GM18909 (cell line): ENCODE data around the gene FAM13A.

Experiments
- ATAC-seq: cut with Tn5 transposase; IDR thresholded peaks from one replicate; pipeline ENCODE4 v1.9.1; 2021; ENCODE audit warnings: mild to moderate bottlenecking; ENCODE audit not compliant: unreplicated experiment, poor library complexity

Gene FAM13A

GRCh38 chr4:88796545-88796944 lies 260.4 kb downstream of the FAM13A start:
- ATAC-seq, result no peak

- ATAC-seq, result no peak
Measured at GRCh38 chr4:88794952-88795351, 262.0 kb downstream of the FAM13A start.

- no peak for ATAC-seq
Measured at GRCh38 chr4:88794087-88794690, 262.8 kb downstream of the FAM13A start.

DNA sequence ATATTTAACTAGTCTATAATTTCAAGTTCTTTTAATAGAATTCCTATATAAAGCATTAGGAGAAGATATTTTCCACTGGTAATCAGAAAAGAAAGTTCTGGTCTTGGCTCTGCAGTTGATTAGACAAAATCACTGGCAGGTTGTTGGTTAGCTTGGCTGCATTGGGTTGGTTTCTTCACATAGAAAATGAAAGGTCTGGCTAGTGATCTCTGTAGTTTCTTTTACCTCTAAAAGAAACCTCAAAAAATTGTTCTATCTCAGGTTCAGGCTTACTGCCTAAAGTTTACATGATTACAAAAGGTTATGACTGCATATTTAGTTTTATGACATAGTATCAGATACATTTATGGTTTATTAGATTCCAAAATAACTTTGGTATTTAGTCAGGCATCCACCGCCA lies 263.5 kb downstream of the FAM13A start:
- peak; percentile 71 for ATAC-seq

DNA sequence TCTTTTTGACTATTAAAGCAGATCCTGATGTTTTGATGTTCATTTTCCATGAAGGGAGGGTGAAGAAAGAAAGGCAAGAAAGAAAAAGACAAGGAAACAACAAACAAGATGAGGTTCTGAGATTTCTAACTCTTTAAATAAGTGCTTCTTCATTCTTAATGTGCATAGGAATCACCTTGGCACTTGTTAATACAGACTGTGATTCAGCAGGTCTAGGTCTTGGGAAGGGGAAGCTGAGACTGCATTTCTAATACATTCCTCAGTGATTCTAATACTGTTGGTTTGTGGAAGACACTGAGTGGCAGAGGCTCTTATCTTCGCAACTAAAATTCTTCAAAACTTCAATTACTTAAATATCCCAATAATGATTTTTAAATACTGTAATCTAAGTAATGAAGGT lies 264.2 kb downstream of the FAM13A start:
- ATAC-seq, result no peak

DNA sequence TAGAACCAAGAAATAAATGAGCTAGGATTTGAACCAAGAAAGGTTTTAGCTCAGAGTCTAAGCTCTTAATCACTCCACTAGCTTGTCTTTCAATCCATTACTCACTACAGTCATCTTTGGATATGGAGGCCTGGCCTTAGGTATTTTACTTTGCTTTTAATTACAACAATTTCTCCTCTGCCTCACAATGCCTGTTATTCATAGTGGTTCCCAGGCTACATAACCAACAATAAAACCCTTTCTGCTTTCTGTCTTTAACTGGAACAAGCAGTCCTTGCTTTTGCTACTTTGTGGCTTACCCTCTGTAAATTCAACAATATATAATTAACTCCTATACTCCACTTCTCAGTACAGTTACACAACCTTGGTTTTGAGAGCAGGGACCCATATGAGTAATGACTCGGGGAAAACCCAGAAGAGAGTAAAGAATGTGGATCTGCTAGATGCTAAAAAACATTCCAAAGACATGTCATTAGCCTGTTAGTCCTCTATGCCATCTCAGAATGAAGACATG lies 264.7 kb downstream of the FAM13A start:
- ATAC-seq, result peak; percentile 84

DNA sequence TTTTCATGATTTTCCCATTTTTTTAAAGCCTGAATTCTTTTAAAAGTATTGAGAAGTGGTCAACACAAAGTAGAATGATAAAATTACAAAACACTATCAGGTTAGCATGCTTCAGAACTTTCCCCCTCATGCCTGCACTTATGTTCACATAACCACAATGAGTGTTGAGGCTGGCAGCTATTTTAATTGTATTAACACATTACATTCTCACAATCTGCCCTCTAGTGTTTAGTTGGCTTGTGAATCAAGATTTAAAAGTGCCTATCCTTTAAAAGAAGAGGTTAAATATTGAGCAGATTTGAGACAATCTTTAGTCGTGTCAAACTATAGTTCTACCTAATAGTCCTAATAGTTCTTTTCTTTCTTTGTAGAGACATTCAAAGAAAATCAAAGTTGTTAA lies 265.7 kb downstream of the FAM13A start:
- ATAC-seq, result no peak

DNA sequence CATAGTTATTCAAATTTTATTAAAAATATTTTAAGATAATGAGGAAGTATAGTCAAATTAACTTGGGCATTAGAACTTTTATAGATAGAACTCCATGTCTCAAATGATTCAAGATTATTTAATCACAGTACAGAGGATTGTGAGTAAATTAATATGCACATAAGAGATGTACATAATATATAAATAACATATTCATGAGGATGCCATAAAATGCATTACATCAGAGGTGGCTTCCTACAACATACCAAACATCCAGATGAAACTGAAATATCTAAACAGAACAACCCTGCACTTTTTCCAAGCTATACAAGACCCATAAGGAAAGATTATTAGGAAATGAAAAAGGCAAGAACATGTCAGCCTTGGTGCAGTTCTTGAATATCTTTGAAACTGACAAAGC lies 268.1 kb downstream of the FAM13A start:
- ATAC-seq, result no peak

GRCh38 chr4:88788424-88788823 lies 268.6 kb downstream of the FAM13A start:
- no peak for ATAC-seq

DNA sequence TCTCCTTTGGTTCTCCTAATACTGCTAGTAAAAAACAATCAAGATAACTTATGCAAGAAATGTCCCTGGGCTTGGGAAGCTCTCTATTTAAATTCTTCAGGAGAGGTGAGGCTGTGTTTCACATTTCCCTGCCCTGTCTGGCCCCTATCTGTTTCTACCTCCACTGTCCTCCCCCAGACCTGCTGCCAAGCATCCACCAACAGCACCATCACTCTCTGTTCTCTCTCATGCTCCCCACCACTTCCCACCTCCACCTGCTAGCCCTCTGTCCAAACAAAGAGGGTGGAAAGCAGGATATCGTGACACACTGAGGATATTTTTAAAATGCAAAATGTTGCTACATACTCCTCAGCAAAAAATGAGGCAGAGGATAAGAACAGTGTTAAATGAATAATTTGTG lies 271.0 kb downstream of the FAM13A start:
- no peak for ATAC-seq

- ATAC-seq, result no peak
Measured at GRCh38 chr4:88780389-88780788, 276.6 kb downstream of the FAM13A start.

DNA sequence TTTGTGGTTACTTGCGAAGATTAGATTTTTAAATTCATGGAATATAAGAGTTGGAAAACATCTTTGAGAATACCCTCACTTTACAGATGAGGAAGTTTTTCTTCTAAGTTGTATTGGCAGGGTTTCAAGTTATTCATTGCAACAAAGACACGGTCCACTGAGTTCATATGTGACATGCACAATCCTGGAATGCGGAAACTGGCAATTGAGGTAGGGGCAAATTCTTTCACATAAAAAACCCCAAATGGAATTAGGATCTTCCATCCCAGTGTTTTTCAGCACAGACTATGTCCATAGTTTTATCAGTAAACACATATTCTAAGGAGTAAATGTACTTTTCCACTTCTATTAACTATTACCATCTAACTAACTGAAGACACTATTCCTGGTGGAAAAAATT lies 277.6 kb downstream of the FAM13A start:
- no peak for ATAC-seq

DNA sequence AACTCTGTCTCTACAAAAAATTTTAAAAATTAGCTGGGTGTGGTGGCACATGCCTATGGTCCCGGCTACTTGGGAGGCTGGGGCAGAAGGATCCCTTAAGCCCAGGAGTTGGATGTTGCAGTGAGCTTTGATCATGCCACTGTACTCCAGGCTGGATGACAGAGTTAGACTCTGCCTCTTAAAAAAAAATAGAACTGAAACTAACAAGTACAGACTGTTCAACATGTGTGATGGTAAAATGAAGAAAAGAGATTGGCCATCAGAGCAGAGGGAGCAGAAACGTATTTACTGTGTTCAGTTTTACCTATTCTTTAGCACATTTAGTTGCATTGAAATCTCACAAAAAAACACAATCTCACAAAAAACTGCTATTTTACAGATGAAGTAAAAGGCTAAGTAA lies 281.5 kb downstream of the FAM13A start:
- peak; percentile 58 for ATAC-seq

- ATAC-seq, result no peak
Measured at GRCh38 chr4:88775026-88775425, 282.0 kb downstream of the FAM13A start.

- ATAC-seq, result no peak
Measured at GRCh38 chr4:88771883-88772450, 285.0 kb downstream of the FAM13A start.

DNA sequence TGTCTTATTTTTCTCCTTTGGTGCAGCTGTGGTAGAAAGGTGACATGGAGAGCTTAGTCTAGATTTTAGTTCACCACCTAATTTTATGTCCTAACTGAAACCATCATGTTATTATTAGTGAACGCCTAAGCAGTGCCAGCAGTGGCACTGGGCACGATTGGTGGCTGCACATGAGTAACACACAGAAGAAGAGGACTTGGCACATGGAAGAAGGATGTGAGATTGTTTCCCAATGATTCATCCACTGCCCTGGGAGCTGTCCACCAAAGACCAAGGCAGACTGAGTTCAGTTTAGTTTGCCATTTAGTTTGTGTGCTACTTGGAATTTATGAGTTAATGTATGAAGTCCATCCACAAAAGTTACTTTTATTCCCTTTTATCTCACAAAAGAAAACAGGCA lies 291.3 kb downstream of the FAM13A start:
- ATAC-seq, result no peak

- no peak for ATAC-seq
Measured at GRCh38 chr4:88763075-88763474, 293.9 kb downstream of the FAM13A start.

DNA sequence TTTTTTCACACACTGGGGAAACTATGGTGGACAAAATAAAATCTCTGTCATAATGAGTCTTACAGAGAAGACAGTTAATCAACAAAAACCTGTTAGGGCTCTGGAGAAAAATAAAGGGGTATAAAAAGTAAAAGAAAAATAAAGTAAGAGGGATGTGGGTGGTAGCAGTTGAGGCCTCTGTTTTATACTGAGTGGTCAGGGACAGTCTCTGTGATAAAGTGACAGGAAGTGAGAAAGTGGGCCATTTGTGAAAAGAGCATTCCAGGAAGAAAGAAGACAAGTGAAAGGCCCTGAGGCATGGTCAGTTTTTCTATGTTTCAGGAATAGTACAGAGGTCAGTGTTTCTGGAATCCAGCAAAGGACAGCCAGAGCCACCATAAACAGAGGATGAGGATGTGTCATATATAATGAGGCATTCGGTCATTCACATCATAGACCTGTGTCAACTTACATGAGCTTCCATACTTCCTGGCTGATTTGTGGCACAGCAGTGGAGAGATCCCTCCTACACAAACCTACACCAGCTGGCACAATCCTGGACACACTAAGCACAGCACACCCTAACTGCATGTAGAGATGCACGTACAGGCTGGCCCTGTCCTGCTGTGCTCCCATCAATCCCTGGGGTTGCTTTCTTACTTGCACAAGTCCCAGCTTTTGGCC lies 295.0 kb downstream of the FAM13A start:
- ATAC-seq, result no peak

DNA sequence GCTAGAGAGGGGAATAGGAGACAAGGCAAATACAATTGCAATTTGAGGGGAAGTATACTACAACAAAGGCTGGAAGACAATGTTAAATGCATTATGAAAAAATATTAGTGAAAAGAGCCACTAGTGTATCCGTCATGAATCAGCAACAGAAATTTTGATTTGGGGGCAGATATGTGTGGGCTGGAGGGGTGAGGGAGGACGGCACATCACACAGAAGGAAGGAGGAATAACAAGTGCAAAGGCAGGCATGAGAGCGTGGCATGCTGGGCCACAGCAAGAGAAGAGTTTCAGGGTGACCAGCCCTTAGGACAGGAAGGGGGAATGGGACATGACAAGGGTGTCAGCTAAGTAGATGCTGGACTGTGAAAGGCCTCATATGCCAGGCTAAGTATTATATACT lies 295.6 kb downstream of the FAM13A start:
- no peak for ATAC-seq

- no peak for ATAC-seq
Measured at GRCh38 chr4:88759895-88760290, 297.1 kb downstream of the FAM13A start.

DNA sequence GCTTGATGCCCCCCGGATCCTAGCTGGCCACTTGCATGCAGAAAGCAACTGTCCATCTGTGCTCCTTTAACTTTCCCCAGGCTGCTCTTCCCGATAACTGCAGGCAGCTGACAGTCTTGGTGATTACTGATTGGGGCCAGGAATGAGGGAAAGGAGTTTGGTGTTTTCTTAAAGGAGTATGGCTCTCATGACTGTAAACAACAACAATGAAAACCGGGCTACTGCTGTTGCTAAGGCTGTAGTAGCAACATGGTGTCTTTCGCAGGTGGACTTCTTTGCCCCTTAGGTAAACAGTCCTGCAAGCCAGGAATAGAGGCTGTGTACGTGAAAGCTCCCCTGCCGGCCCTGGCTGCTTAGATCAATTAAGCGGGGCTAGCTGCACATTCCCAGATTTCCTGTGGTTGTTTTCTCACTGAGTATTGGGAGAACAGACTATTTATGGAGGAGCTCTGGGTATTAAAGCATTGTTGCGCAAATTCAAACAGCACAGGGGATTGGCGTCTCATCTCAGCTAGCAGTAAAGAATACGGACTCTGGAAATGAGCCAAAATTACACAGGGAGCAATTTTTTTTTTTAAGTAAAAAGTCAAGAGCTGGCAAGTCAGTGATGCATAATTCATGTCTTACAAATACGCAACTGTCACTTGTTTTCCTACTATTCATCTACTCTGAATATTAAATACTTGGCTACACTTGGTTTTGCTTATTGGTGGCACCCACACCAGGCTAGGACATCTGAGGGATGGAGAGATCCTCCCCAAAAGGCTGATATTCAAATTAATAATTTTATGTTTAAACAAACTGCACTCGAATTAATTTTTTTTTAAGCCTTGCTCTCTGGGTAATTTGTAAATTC lies 297.7 kb downstream of the FAM13A start:
- no peak for ATAC-seq
